HCEC 1CT (cell line): ENCODE results near the gene ECM1.

Experiments
- DNase-seq: peaks from one replicate; pipeline ENCODE4 v3.0.0-alpha.2; 2017

The ECM1 gene

DNA sequence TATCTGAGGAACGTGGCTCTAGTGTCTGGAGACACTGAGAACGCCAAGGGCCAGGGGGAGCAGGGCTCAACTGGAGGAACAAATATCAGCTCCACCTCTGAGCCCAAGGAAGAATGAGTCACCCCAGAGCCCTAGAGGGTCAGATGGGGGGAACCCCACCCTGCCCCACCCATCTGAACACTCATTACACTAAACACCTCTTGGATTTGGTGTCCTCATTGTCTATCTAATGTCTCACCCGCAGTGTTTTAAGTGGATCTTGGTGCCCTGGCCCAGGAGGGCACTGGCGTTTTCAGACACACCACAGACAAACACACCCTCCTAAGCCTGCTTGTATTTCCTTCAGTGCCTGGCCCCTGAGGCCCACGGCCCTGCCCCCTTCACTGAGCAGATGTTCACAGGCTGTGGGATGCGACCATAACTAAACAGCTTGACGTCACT lies 5.5 kb downstream of the ECM1 start:
- DNase-seq: peak; percentile 15

DNA sequence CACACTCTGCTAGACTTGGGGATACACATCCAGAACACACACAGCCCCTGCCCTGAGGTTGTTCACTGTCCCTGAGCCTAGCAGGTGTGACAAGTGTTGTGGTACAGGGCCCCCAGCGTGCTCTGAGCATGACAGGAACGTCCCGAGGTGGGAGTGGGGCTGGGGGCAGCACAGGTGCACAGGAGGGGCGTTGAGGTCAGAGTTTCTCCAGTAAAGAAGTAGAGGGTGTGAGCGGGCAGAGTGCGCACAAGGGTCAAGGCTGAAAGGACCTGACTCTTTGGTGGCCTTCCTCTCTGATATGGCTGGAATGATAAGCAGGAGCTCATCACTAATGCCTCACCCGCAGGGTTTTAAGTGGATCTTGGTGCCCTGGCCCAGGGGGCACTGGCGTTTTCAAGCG lies 6.4 kb downstream of the ECM1 start:
- DNase-seq: no peak

DNA sequence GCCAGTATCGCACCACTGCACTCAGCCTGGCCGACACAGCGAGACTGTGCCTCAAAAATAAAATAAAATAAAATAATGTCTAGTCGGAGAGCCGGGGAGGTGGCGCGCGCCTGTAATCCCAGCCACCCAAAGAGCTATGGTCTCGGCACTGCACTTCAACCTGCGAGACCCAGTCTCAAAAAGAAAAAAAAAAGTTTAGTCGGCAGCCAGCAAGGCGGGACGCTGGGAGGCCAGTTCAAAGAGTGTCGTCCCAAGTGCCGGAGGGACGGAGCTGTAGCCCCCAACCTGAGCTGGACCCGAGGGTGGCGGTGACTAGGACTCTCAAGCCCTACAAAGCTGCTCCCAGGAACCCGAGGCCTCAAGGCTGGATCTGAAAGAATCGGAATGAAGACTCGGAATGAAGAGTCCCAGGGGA lies 7.0 kb downstream of the ECM1 start:
- DNase-seq: no peak

DNA sequence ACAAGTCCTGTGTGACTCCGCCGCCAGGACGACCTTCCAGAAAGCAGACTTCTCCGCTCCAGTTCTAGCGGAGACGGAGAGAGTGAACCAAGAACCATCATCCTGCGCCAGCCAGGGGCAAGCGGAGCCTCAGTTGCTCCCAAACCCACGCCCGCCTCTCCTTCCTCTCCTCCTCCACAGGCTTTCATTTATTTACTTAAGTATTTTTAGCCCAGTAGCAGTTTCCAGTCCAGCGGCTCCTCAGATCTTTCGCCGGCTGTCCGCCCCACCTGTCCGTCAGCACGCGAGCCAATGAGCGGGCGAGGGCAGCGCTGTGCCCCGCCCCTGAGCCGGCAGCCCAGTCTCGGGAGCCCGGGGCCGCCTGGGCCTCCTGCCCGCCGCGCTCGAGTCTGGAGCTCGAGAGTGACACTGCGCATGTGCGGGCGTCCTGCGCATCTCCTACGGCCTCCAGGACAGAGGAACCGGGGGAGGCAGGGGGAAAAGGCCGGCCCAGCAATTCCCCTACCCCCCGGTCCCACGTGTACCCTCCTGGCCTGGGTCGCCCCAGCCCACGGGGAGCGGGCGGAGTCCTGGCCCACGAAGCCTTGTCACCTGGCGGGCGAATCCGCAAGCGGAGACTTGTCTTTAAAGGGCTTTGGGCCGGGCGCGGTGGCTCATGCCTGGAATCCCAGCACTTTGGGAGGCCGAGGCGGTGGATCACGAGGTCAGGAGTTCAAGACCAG lies 7.6 kb downstream of the ECM1 start, which contains the start of gene FALEC:
TSS of gene FALEC (plus strand) at position 425 of the 722 bp plus-strand sequence.
- DNase-seq: peak; percentile 97

DNA sequence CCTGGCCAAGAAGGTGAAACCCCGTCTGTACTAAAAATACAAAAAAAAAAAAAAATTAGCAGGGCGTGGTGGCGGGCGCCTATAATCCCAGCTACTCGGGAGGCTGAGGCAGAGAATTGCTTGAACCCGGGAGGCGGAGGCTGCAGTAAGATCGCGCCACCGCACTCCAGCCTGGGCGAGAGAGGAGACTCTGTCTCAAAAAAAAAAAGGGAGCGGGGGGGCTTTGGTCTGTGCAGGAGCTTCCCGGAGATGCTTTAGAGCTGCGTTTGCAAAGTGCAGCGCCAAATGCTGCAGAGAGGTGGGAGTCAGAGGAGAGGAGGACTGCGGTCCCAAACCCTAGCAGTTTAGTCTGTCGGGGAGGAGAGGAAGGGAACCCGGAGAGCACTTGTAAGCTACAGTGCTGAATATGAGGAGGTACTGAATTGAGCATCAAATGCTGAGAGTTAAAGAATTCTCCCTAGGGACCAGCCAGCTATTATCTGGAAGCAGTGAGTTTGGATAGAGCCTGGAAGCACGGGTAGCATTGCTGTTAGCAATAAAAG lies 8.2 kb downstream of the ECM1 start:
- peak; percentile 1 for DNase-seq

DNA sequence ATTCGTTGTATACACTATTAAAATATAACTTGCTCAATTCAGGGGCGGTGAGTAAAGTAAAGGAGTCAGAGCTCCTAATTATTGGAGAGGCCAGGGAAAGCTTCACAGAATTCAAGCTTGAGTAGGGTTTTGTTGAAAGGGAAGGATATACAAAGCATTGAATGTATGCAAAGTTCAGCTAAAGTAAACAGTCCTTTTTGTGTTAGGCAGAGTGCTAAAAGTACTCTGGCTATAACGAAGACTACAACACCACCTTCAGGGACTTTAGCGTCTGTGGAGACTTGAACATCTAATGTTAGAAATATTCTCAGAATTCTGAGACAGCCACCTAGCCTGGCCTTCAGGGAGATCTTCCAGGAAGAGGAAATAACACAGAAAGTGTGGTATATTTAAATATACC lies 8.7 kb downstream of the ECM1 start:
- DNase-seq: peak; percentile 22

DNA sequence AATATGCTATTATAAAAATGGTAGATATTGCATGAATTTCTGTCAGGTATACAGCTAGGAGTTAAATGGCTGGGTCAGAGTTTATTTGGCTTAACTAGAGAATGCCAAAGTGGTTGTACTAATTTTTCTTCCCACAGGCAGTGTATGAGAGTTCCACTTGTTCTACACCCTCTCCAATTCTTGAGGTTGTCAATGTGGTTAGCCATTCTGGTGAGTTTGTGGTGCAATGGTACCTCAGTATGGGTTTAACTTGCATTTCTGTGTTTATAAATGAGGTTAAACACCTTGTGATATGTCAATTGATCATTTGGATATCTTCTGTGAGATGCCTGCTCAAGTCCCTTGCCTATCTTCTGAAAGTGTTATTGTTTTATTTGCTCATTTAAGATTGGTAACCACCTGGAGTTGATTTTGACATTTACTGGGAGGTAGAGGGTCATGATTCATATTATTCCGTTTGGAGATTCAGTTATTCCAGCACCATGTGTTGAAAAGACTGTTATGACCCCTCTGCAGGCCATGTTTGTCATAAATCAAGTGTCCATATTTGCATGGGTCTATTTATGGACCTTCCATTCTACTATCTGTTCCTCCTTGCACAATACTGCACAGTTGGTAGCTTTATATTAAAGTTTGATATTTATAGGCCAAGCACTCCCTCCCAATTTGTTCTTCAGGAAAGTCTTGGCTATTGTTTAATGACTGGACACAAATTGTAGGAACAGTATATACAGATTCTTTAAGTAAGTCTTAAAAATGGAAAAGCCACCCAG lies 13.5 kb downstream of the ECM1 start:
- no peak for DNase-seq

DNA sequence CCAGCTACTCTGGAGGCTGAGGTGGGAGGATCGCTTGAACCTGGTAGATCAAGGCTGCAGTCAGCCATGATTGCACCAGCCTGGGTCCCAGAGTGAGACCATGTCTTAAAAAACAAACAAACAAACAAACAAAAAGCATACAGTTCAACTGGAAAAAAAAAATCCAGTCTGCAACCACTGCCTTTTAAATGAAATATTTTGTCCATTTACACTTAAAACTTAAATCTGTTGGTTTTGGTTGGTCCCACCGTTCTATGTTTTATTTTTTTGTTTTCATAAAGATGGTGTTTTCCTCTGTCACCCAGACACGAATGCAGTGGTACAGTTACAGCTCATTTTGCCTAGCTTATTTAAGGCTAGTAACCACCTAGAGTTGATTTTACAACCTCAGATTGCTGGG lies 17.4 kb downstream of the ECM1 start:
- no peak for DNase-seq

DNA sequence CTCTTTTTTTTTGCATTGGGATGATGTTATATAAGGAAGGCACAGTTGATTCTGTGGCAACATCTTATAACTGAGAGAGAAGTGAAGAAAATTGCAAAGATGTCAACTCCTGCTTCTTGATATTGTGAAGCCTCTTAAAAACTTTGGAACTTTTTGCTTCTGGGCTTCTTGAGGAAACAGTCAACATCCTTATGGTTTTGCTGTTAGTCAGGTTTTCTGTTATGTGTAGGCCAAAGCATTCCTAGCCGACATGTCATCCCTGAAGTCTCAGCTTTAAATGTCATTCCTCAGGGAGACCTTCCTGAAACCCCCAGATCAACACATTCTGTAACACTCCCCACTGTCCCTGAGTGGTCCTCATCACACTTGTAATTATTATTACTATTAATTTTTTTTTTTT lies 20.3 kb downstream of the ECM1 start:
- DNase-seq: peak; percentile 74

DNA sequence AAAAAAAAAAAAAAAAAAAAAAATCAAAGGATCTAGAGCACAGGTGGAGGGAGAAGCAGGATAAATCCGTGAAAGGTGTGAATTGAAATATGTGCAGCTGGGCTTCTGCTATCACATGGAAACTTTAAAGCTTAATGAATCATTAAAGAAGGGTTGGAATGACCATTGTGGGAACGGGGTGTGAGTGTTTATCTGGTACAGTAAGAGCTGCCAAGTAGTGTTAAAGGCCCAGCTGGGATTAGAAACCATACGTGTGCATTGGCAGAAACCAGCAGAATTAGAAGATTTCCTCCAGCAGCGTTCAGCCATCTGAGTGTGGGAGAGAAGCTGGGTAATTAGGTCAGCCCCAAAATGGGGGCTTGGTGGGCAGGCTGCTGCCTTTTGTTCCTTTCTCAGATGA lies 21.1 kb downstream of the ECM1 start:
- peak; percentile 85 for DNase-seq

DNA sequence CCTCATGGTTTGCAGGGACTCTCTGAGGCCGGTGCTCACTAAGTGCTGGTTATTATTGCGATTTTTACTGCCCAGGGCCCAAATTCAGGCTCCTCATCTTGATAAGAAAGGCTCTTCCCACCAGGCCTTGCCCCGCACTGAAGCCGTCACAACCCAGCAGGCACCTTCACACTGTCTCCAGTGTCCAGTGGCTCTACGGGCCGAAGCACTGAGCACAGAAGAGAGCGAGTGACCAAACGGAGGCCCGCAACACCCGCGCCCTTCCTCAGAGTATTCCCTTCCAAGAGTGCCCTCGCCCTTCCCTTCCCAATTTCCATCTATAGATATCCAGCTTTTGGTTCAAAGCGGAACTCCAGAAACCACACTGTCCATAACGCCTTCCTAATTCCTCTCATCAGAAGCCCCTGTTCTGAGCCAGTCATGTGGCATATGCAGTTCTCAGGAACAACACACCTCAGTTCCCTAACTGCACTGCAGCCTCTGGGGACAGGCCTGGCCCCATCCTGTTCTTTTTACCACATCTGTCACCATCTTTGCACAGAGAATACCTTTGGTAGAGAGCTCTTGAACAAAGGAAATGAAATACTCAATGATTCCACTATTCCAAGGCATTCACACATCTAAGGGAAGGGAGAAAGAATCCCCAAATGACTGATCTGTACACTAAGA lies 22.7 kb downstream of the ECM1 start:
- no peak for DNase-seq

DNA sequence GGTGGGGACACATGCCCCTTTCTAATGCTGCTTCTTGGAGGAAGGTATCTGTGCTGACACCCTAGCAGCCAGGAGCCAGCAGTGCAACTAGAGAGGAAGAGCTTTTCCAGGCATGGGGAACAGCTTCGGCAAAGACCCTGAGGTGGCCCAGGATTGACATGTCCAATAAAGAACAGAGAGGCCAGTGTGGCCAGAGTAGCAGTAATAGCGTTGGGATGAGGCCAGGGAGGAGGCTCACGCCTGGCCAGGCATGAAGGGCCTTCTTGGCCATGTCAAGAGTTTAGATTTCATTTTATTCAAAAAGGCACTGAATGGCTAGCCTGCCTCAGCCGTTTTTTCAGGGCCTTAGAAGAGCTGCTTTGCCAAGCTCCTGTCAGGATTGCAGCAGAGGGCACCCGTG lies 25.0 kb downstream of the ECM1 start:
- DNase-seq: no peak

DNA sequence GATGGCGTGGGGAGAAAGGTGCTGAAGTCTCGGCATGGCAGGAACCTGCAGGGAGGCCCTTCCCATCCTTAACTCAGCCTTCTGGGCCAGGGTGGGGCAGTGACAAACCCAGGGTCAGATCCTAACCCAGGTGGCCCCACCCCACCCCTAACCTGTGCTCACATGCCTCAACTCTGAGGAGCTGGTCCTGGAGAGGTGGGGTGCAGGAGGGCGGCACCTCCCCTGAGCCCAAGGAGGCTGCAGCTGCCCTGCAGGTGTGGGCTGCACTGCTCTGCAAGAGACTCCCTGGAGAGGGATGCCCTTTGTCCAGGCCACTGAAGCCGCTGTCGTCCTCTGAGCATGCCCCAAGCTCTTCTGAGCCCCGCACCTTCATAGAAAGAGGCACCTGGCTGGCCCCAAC lies 26.1 kb downstream of the ECM1 start:
- DNase-seq: no peak

DNA sequence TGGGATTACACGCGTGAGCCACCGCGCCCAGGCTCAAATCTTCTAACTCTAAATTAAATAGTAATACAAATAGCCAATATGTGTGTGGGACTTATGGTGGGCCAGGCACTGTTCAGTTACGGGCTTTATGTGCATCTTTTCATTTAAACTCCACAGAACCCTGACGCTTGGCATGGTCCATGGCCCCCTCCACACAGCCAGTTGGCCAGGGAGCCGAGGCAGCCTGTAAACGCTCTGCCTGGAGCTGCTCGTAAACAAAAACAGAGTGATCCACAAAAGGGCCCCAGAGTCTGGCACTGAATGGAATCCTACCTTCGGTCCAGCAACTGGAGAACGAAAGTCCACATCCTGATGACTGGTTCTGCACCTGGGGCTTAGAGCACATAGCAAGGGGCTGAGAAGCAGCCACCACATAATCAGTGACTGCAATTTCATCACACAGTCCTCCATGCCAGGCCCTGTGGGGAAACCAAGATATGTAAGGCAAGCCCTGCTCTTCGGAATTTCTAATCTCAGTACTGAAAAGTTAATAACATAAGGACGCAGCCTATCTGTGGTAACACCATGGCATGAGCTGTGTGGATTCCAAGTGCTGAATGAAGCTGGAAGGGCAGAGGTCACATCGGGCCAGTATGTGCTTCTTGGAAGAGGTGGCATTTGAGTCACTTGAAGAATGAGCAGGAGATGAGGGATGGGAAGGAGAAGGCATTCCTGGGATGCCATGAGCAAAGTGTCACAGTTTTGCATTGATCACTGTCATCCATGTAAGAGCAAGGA lies 27.8 kb downstream of the ECM1 start:
- peak; percentile 34 for DNase-seq

DNA sequence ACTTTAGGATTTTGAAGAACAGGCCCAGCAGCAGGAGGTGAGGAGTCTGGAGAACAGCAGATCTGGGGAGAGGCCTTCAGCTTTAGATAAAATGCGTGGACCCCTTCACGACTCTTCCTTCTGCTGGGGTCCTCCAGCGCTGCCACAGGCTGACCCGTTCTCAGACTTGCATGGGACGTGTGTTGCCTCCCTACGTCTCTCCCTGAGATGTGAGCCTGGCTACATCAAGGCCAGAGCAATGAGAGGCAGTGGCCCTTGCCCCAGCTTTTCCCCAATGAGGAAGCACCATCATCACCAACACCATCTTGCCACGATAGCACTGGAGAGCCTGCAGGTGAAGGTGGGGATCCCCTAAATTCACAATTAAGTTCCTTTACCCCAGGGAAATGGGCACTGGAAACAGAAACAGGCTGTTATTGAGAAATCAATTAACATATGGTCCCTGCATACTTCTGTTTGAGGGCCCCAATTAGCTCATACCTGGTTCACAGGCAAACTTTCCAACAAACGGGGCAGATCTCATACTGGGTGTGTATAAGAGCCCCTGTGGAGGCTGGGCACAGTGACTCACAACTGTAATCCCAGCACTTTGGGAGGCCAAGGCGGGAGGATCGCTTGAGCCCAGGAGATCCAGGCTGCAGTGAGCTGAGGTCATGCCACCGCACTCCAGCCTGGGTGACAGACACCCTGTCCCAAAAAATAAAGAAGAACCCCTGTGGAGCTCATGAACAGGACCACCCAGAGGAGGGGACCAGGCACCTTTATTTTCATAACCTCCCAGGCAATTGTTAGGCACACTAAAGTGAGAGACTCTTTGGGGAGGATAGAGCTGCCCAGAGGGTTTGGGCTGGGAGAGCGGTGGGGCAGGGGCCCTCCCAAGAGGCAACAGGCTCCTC lies 29.2 kb downstream of the ECM1 start:
- DNase-seq: no peak

DNA sequence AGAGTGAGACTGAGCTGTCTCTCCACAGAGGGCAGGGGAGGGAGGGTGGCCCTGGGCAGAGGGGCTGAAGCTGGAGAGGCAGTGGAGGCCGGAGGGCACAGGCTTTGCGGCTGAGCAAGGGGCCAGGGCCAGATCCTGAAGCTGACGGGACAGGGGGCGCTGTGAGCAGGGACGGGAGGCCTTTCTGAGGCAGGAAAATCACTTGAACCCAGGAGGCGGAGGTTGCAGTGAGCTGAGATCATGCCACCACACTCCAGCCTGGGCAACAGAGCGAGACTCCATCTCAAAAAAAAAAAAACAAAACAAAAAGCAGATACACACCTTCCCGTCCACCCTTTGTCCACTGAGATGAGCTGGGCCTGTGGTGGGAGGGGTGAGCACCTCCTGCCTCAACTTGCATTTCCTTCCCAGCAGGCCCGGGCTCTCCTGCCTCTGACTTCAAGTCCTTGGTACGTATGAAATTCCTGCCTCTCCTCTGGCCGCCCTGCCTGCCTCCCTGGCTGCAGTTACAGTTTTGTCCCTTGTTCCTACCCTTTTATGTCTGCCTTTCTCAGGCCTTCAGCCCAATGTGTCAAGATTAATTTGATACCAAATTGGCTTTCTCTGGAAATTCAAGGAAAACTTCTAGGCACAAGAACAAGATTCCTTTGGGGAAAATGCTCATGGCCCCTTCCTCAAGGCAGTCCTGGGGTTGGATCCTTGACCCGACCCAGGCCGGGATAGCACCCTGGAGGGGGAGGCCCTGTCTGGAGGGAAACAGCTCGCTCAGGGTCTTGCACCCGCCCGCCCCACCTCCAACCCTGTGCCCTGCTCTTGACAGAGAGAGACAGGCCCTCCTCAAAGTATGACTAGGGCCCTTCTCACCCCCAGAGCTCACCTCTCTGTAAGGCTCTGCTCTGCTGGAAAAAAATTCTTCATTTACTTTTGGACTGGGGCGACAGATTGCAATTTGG lies 30.1 kb downstream of the ECM1 start:
- DNase-seq: peak; percentile 54

DNA sequence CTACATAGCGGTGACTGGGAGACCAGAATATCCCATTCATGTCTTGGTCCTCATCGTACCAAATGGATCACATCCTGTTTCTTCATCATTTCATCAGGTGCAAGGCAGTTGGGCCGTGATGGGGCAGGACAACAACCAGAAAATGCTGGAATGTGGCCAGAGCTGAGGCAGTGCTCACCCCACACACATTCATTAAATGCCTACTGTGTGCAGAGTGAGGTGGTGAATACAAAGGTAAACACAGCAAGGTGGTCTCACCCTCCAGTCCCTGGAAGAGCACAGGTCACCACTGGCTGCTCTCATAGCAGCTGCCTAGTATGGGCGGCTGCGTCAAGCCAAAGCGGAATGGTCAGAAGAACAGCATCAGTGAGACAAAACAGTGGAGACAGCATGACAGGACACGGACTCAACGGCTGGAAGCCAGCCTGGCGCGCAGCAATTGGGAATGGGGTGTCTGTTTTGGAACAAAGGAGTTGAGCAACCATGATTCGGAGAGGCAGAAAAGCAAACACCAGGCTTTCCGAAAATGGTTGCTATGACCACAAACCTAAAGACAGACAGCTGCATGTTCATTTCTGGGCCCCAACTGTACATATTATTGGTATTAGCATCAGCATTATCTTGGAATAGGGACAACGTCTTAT lies 35.7 kb downstream of the ECM1 start:
- no peak for DNase-seq

DNA sequence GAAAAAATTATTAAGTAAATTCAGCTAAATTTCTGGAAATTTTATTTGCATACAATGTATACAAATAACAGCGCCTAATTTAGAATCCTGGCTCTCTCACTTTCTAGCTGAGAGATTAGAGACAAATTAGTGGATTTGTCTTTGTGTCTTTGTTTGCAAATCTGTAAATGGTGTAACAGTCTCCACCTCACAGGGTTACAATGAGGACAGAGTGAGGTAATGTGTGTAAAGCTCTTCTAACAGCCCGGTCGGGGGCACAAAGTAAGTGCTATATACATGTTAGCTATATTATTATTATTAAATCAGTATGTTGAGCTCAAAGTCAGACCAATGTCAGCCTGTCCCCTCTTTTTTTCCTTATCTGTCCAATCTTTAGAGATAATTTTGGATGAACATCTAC lies 36.3 kb downstream of the ECM1 start:
- no peak for DNase-seq

DNA sequence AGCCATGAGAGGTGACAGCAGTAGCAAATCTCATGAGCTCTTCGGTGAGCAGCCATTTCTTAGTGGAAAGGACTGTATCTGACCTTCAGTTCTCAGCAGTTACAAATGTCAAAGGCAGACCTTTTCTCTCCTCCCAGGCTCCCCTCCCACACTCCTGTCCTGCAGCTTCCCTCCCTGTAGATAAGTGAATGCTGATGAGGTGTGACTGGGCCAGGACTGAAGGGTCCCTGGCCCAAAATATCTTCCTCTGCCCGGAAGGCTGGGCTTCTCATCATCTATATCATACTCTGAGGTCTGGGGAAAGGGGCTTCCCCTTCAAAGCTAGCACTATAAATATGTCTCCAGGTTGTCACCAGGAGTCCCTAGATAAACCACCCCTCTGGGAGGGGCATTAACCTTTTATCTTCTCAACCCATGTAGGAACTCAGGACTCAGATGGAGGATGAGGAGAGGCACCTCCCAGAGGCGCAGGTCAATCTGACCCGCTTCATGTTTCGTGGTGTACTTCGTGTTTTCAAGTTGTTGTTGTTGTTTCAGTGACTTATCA lies 37.6 kb downstream of the ECM1 start:
- no peak for DNase-seq
